Stimulated activated CD8-positive, alpha-beta memory T cell treated with anti-CD3 and anti-CD28 coated beads, Interleukin-7, amount 100 ng/mL, for 48 hours (primary cell): Measurements from ENCODE around the gene STEAP1B.
"Not testable (repeated sequence)": the region's sequence is repeated elsewhere in the genome, so short reads cannot be mapped to it uniquely, and the experiment has no call there.

ENCODE experiments used
- DNase-seq, 2 donors: peaks; one replicate each; pipeline ENCODE4 v3.0.0-alpha.2; 2020; ENCODE audit warnings: low read depth in 1 of 2; ENCODE audit errors: extremely low read depth in 1 of 2

The STEAP1B gene

DNA sequence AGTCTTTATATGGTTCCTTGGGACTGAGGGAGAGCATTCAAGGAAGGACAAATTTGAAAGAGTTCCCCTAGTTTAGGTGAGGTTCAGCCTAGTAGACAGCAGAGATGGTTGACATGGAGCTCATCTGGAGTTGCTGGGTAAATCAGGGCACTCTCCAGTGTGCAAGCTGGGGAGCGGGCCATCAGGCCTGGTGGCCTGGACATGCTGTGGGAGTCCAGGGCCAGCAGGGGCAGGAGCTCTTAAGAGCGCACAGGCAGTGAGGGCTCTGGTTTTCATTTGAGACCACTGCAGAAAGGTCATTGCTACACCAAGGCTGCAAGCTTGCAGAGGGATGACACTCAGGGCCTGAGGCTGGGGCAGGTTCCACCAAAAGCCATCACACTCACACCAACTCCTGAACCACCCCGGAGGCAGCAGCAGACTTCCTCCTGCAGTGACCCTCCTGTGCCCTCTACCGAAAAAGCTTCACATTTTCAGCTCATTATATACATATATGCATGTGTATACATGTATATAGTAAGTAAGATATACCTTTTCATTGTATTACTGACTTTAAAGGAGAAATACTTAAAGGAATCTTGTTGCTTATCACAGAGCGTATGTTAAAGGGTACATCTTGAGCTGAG is 39.5 kb downstream of the STEAP1B start:
- no peak for DNase-seq

DNA sequence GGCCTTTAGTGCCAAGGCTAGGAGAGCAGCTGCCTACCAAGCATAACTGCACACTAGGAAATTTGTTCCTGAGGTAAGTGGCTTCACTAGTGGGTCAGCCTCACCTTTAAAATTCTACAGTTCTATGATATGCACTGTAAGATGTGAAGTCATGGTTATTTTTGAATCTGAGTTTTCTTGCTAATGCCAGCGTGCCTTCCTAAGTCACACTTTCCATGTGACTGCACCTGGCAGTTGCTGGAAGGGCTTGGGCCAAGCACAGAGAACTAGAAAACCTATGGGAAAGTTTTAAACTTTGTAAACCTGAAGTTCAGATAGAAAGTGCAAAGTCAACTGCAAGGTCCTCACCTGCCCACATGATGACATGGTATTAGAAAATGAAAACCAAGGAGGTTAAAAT is 42.5 kb downstream of the STEAP1B start:
- DNase-seq = no peak

DNA sequence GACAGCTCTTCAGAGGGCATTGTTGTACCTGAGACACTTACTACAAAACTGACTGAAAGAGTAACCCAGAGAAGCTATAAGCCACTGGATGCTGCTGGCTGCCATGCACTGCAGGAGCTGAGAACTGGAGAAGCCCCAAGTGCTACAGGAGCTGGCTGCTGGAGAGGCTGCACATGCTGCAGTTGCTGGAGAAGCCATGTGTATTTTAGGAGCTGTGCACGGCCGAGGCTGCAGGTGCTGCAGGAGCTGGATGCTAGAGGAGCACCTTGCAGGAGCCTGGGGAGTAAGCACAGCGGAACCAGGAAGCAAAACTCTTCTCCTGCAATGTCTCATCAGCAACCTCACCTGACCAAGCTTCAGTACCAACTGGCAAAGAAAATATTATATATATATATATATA is 45.5 kb downstream of the STEAP1B start:
- no peak for DNase-seq

DNA sequence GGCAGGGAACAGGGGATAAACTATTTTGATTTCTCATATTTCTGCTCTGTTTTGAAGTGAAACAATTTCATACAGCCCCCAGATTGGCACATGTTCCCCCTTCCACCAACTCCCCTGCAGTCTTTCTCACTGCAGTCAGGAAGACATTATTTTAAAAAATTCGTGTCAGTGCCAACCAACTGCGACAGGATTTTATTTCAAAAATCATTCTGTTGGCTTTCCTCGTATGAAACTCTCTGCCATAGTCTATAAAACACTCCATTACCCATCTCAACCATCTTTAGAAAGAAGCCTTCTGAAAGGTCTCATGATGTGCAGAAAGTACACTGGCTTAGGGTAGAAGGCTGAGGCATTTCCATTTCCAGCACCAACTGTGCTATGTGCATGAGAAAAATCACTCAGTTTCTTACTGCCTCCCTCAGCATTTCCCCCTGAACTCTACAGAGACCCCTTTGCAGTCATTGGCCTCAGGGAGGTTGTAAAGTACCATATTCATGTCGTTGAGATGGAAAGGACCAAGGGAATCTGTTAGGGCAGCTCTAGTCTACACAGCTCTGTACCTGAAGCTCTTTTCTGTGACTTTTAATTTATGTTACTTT is 46.9 kb downstream of the STEAP1B start:
- no peak for DNase-seq

DNA sequence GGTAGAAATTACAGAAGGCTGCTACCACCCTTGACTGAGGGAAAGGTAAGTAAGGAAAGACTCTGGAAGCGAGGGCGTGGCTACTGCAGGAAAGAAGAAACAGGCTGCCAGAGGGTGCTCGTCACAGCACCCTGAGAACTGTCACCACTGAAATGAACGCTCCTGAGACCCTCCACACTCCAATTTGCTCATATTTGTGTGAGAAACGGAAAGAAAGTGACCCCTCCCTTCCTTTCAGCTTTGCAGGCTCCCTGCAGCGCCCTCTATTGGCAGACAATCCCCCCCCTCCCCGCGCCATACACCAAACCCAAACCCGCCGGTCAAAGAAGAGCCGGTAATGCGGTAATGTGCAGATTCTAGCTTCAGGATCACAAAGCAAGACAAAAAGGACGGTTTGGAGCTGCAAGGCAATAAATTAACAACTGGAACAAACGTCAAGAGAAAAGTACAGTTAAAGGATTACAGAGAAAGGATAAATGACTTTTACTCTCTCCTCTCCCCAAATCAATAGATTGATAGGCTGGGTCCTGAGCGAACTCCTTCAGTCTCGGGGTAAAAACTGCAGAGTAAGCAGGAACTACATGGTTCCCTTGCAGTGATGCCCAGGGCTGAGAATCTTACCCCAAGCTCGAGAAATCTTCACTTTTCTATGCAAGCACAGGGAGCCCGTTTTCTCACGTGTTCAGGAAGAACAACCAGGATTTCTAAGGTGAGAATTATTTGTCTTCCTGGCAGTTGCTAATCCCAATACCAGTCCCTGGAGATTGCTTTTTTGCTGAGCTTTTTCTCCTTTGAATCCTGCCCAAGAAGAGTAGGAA is 47.6 kb downstream of the STEAP1B start:
- DNase-seq = no peak

DNA sequence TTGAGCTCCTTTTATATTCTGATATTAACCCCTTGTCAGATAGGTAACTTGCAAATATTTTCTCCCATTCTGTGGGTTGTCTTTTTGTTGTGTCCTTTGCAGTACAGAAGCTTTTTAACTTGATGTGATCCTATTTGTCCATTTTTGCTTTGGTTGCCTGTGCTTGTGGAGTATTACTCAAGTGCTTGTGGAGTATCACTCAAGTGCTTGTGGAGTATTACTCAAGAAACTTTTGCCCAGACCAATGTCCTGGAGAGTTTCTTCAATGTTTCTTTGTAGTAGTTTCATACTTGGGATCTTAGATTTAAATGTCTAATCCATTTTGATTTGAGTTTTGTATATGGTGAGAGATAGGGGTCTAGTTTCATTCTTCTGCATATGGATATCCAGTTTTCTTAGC is 50.0 kb downstream of the STEAP1B start:
- not testable (repeated sequence) for DNase-seq

DNA sequence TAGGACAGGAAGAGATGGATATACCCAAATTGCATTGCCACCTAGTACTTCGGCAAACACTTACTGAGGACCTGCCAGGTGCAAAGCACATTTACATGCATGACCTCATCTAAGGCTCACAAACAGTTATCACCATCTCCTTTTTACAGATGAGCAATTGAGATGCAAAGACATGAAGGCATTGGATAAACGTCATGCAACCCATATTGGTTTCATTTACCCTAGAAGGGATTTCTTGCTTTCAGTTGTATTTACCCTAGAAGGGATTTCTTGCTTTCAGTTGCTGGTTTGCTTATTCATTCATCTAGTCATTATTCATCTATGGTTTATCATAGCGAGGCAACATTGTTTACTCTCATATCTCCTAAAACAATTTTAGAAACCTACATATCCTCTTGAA is 52.2 kb downstream of the STEAP1B start:
- DNase-seq = no peak

DNA sequence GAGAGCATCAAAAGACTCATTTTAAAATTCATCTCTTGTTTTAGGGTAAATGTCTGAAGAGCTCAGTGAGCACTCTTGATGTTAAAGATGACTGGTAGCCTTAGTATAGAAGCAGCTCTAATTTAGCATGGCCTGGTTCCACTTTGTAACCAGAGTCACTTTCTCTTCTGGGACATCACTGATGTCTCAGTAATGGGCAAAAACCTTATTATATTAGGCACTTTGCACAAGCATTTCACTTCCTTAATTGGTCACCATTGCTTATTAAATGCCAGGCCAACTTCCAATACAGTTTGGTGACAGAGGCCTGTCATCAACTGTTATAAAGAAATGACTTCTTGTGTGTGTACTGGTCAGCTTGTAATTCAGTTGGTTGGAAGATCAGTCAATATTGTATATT is 53.0 kb downstream of the STEAP1B start:
- DNase-seq = no peak

DNA sequence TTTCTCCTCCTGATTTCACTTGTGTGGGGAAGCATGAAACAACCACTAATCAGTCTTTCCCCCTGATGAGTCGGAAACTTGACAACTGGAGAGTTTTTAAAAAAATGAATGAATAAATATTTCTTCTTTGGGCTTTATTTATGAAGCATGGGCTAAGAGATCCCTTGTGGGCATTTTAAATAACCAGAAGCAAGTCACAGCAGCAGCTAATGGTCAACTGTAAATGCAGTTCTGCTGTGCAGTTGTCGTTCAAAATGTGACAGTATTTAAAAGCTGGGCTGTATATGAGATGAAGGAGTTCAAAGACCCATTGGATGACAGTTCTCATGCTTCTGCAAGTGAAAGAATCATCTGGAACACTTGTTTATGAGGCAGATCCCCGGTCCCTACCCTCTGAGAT is 54.1 kb downstream of the STEAP1B start:
- DNase-seq = no peak

DNA sequence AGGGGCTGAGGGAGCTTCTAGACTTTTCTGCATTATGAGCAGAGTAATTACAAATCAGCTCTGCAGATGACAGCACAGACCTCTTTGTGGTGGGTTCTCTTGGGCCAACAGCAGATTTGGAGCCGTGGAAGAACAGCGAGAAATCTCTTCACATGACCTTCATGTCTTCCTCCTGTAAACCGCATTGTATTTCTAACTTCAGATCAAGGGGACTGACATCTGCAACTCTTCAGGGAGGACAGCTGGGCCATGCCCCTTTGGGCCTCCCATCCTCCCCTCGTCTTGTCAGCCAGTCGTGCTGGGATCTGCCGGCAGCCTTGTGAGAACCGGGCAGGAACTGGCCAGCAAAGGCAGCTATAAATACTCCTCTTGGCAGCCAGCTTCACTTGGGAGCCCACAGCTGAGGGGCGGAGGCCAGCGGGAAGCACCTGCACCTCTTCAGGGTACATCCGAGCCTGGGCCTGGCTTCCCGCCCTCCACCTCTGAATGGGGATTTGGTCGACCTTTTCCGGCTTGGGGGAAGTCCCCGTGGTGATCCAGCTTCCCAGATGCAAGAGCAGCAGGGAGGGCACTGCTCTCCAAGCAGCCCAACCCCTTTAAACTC is 54.7 kb downstream of the STEAP1B start:
- no peak for DNase-seq

DNA sequence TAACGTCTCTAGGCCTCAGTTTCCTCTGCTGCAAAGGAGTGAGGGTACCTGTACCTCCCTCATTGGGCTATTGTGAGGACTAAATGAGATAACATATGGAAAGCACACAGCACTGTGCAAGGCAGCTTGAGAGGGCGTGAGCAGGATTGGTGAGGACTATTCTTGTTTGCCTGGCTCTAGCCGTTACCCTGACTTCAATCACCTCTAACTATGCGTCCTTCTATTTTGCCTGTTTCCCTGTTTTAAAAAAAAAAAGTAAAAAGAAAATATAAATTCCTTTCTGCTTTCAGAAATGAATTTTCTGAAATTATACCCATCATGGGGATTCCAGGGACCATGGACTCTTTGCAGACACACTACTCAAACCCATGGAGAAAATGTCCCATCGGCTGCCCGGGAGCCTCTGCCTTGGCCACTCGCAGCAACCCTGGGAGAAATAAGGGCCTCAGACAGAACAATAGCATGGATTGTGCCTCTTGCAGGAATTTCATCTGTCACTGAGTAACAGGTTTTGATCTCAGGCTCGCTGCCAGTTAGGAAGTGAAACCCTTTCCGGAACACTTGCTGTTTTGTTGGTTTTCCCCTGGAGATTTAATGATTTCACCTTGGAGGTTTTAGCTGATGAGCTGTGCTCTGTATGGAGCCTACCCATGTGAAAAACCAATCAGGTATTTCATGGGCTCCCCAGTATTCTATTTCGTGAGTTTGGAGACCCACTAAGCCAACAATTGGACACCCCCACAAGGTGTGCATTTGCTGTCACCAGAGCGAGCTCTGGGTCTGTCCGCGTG is 55.6 kb downstream of the STEAP1B start:
- DNase-seq = no peak

DNA sequence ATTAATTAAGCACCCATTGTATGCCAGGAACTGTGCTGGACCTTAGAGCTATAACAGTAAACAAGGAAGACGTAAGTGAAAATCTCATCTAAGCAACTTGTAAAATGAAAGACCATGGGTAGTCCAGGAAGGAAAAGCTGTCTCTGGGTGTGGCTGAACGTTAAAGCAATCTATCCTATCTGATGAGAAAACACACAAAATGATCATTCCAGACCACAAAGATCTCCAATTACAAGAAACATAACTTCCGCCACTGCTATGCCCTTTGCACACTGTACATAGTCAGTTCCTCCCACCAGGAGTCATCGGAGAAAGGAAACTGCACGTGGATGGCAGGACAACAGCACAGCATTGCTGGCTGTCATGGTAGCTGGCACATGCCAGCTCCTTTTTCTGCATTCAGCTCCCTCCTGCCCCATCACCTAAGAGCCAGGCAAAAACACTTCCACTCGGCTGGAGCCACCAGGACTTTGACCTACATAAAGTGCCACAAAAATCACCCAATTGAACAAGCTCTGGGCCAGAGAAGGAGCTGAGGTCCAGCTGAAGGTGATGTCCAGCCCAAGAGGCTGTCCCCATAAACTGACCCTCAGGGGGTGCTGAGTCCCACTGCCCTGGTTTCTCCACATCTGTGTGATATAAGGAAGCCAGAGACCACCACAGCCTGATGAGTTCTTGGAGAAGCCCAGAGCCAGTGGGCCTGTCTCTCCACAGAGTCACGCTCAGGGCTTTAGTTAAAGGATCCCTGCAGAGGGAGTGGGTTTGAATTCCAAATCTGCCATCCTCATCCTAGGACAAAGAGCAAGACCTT is 56.4 kb downstream of the STEAP1B start:
- DNase-seq = no peak

DNA sequence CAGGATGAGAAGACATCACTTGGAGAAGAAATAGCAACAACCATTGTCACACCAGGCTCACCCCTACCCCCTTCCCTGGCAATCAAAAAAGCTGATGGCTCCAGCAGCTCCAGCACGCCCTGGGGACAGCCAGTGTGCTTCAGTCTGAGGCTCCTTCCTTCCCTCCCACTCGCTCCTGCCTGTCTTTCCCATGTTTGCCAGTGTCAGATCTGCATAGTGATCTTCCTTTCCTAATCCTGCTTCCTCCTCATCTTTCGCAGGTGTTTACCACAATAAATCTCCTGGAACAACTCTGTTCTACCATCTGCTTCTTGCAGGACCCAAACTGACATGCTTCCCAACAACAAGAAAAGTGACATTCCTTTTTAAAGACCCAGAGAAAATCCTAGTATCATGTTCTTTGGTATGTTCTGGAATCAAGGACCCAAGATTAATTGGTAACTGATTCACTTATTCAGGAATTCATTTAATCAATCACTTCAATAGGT is 57.1 kb downstream of the STEAP1B start:
- DNase-seq = no peak

DNA sequence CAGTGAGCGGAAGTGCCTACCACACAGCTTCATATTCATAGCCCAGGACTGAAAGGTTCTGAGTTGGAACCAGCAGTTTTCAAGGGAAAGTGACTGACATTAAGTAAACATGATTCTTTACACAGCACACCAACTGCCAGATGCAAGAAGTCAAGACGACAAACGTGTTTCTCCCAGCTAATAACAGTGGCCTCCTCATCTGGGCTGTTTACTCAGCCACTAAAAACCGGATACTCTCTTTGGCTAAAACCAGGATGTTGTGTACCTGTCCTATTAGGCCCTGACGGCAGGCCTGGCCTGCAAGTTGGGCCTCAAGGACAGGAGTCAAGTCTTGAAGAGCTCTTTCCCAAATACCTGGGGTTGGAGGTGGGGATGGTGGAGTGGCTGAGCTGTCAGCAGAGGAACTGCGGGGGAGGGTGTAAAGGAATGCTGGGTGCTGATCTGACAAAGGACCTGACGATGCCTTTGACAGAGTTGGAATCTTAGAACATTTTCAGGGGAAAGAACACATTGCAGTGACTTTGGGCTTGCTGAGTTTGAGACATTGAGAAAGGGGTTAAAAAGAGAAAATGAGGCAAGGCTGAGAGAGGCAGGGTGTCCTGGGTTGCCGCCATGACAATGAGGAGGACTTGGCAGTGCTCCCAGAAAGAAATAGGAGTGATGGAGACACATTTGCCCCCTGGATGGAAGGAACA is 57.7 kb downstream of the STEAP1B start:
- DNase-seq = no peak

DNA sequence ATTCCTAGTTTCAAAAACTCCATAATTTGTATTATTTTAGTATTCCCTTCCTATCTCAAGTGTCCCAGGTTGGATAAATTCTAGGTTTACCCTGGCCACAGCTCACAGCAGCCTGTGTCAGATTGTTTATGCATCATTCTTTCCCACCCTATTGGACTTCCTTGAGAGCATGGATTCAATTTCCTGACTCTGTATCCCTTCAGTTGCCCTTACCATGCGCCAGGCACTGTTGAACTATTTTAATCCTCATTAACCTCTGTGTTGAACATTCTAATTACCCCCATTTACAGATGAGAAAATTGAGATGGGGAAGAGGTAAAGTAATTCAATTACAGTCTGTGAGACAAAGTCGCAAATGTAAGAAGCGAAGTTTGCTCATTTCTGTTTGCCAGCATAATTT is 58.8 kb downstream of the STEAP1B start:
- no peak for DNase-seq

DNA sequence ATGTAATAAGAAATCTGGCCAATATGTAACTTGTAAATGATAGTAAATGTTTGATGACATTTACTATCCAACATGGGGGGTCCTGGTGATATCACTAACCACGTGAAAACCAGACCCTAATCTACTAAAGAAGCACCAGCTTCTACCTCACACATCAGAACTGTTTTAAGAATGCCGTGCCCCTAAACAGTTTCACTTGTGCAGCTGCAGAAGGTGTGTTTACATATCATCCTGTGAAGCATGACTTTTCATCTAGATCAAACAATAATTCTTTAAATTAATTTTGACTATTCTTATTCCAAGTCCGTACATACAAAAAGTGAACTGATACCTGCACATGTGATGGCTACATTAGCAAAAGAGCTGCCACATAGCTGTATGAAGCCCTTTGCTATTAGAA is 61.0 kb downstream of the STEAP1B start:
- DNase-seq = no peak

DNA sequence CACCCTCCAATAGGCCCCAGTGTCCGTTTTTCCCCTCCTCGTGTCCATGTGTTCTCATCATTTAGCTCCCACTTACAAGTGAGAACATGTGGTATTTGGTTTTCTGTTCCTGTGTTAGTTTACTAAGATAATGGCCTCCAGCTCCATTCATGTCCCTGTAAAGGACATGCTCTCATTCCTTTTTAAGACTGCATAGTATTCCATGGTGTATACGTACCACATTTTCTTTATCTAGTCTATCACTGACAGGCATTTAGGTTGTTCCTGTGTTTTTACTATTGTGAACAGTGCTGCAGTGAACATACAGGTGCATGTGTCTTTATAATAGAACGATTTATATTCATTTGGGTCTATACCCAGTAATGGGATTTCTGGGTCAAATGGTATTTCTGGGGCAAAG is 63.4 kb downstream of the STEAP1B start:
- DNase-seq = not testable (repeated sequence)

DNA sequence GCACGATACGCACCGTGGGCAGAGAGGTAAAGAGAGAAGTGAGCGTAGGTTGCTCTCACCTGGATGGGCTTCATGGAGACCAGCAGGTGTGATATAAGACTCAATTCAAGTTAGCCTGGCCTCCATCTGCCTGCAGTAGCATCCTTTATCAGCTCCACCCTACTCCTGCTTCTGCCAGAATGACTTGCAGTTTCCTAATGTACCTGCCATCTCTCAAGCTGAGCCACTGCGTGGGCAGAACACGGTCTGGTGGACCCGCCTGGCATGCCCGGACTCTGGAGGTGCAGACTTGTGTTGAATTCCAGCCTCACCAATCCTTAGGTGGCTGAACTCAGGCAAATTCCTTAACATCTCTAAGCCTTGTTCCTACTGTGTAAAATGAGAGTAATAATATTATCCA is 64.3 kb downstream of the STEAP1B start:
- no peak for DNase-seq

DNA sequence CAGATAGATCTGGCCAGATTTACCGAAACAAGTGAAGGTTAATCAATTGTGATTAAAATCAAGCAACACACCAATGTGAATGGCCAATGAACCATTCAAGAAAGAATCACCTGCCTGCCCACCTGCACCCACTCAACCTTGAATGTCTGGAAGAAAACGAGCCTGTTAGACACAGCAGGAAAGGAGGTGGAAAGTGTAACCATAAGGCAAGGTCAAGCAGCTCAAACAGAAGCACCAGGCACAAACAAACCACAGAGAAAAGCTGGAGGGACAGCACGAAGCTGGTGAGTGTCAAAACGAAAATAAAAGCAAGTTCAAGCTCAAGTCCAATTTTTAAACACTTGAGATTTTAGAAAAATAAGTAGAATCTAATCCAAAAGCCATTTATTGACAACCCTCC is 64.9 kb downstream of the STEAP1B start:
- DNase-seq = no peak
